Mammary epithelial cell (primary cell): ENCODE results near the gene CPED1.

Experiments
- CTCF ChIP-seq, 2 donors: IDR thresholded peaks in 1 of 2; conservative IDR thresholded peaks in 1 of 2; 2 replicates each; pipeline ENCODE4 v1.5.1; 2011 to 2012; ENCODE audit warnings: inconsistent platforms in 2 of 2, low read length in 2 of 2, mild to moderate bottlenecking in 2 of 2, control low read depth in 1 of 2, low read depth in 1 of 2; ENCODE audit not compliant: insufficient read depth in 1 of 2; ENCODE audit errors: extremely low read depth in 1 of 2
- EZH2 ChIP-seq: IDR thresholded peaks from 2 replicates; pipeline ENCODE4 v1.6.1; 2012; ENCODE audit warnings: low read length, inconsistent platforms, borderline replicate concordance

- no peak for TF ChIP-seq CTCF (conservative IDR thresholded peaks at IDR 0.05 in 1 of 2, IDR thresholded peaks at IDR 0.05 in 1 of 2; ENCODE audit: extremely low read depth in 1 of 2, insufficient read depth in 1 of 2, low read depth in 1 of 2, low read length in 2 of 2)
- no peak for TF ChIP-seq EZH2
Measured at GRCh38 chr7:121204537-121204936, 216.0 kb downstream of the CPED1 start.
